ENCODE results near the gene PNLIPRP2. TPM values are rescaled to one million over a fixed set of nuclear protein-coding genes. Genes with fewer than 3 reads are reported as not detected.

Gene PNLIPRP2
- polyA plus RNA-seq, 1 donor, result 0.25 TPM

GRCh38 chr10:116612107-116612769, 8.5 kb upstream of the PNLIPRP2 start:
- no peak for DNase-seq (ENCODE audit: low read depth)

DNA sequence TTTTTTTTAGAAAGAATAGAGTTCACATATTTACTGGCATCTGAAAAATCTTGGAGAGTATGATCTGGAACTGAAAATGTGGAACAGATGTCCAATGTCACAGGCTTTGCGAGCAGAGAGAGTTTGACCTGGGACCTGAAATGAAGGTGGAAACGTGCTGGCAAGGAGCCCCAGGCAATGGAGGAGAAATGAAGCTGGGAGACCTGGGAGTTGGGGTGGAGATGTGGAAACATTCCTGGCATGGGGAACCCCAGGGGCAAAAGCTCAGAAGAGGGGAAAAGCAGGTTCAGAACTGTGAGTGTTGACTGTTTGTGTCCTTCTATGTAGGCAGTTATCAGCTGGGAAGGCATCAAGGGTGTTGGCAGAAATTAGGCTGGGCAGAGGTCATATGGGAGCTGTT, 7.3 kb upstream of the PNLIPRP2 start:
- no peak for DNase-seq (ENCODE audit: low read depth)

- no peak for DNase-seq (ENCODE audit: low read depth)
Observed at GRCh38 chr10:116614796-116615195, 6.0 kb upstream of the PNLIPRP2 start.

GRCh38 chr10:116615199-116615776, 5.5 kb upstream of the PNLIPRP2 start:
- DNase-seq (ENCODE audit: low read depth), result no peak

- no peak for DNase-seq (ENCODE audit: low read depth)
Observed at GRCh38 chr10:116621476-116621875, 723 bp downstream of the PNLIPRP2 start.

DNA sequence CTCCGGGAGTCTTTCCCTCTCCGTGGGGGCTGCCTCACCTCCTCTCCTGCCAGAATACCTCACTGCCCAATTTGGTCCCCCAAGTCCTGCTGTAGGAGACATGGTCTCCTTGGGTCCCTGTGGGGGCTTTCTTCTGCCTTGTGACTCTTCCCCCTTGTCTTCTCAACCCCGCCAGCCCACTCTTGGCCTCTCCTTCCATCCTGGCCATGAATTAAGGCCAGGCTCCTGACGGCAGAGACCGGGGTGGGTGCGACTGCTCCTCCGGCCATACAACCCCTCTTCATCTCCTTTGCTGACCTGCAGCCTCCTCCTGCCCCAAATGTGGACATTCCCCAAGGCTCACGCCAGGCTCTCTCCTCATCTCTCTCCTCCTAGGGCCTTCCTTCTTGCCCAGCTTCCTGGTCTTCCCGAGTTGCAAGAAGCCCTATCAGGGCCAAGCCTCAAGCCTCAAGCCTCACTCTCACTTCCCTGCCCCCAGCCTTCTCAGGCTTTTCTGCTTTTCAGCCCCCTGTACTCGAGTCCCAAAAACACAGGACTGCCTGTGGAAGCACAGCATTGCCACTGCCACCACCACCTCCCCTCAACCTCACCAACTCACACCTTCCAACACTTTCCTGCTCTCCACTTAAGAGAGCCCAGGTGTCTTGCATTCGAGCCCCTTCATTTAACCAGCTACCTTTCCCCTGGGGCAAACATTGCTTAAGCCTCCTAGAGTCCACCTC, 1.3 kb downstream of the PNLIPRP2 start:
- DNase-seq (ENCODE audit: low read depth), result no peak

- no peak for DNase-seq (ENCODE audit: low read depth)
Observed at GRCh38 chr10:116625845-116626244, 5.1 kb downstream of the PNLIPRP2 start.

DNA sequence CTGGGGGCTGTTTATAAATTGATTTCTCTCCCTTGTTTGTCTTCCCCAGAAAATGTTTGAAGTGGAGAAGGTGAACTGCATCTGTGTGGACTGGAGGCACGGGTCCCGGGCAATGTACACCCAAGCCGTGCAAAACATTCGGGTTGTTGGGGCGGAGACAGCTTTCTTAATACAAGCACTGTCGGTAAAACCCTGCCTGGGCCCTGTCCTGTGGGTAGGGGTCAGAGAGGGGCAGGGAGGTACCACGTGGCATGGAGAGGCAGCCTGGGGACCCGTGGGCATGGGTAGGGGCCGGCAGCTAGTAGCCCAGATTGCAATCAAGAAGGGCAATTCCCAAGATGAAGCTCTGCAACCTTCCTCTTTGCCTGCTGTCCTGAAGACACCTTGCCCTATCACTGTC, 6.1 kb downstream of the PNLIPRP2 start:
- DNase-seq (ENCODE audit: low read depth), result no peak

GRCh38 chr10:116627386-116627933, 6.7 kb downstream of the PNLIPRP2 start:
- DNase-seq (ENCODE audit: low read depth), result no peak

- DNase-seq (ENCODE audit: low read depth), result no peak
Observed at GRCh38 chr10:116629340-116629739, 8.6 kb downstream of the PNLIPRP2 start.

- no peak for DNase-seq (ENCODE audit: low read depth)
Observed at GRCh38 chr10:116630020-116630419, 9.3 kb downstream of the PNLIPRP2 start.

- no peak for DNase-seq (ENCODE audit: low read depth)
Observed at GRCh38 chr10:116631871-116632295, 11.1 kb downstream of the PNLIPRP2 start.

- no peak for DNase-seq (ENCODE audit: low read depth)
Observed at GRCh38 chr10:116632596-116633215, 12.0 kb downstream of the PNLIPRP2 start.

GRCh38 chr10:116633216-116633600, 12.5 kb downstream of the PNLIPRP2 start:
- no peak for DNase-seq (ENCODE audit: low read depth)

- no peak for DNase-seq (ENCODE audit: low read depth)
Observed at GRCh38 chr10:116634126-116634975, 13.6 kb downstream of the PNLIPRP2 start.

- no peak for DNase-seq (ENCODE audit: low read depth)
Observed at GRCh38 chr10:116636385-116636784, 15.6 kb downstream of the PNLIPRP2 start.

DNA sequence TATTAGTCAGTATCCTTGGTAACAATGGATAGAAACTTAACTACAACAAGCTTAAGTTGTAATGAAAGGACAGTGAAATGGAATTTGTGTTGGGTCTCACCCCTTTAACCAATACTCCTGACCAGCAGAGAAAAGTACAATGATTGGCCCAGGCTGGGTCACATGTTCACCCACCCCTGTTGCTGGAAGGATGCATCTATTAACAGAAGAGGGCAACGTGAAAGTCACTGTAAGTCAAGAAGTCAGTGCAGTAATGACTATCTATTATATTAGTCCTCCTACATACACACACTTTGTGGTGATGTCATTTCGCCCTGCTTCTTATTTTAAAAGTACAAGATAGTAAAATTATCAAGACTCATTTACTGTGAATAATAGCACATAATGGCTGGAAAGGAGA, 16.2 kb downstream of the PNLIPRP2 start:
- no peak for DNase-seq (ENCODE audit: low read depth)

GRCh38 chr10:116637830-116638229, 17.1 kb downstream of the PNLIPRP2 start:
- DNase-seq (ENCODE audit: low read depth), result no peak

- no peak for DNase-seq (ENCODE audit: low read depth)
Observed at GRCh38 chr10:116646502-116646901, 25.7 kb downstream of the PNLIPRP2 start.

DNA sequence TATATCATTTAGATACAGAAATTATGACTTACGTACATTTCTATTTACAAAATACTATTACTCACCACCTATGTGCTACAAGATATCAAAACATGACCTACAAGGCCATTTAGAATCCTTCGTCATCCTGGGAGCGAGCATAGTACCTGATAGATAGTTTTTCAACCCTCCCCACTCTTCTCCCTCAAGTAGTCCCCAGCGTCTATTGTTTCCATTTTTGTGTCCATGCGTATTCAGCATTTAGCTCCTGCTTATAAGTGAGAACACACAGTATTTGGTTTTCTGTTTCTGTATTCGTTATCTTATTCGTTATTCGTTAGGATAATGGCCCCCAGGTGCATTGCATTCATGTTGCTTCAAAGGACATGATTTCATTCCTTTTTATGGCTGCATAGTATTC, 28.1 kb downstream of the PNLIPRP2 start:
- no peak for DNase-seq (ENCODE audit: low read depth)

GRCh38 chr10:116653885-116654284, 33.1 kb downstream of the PNLIPRP2 start:
- no peak for DNase-seq (ENCODE audit: low read depth)
